GM21526 (cell line): ENCODE measurements around the gene TRIM40.

Experiments used
- ATAC-seq: cut with Tn5 transposase; IDR thresholded peaks from one replicate; pipeline ENCODE4 v1.9.1; 2021; ENCODE audit warnings: moderate library complexity; ENCODE audit not compliant: unreplicated experiment, low FRiP score

The TRIM40 gene

DNA sequence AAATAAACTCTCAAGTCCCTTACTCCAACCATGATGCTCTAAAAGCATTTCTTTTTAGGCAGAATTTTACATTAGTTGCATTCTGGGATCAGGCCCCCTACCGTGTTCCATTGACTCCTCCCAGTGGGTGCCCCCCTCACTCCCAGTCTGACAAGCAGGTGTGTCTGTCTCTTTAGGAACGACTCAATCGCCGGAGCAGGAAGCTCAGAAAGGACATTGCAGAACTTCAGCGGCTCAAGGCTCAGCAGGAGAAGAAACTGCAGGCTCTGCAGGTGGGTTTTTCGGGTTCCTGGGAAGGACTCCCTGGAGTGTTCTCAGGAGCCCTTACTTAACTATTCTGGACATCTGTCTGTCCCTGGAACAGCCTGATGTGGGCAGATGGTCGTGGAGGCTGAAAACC, 9.9 kb downstream of the TRIM40 start:
- no peak for ATAC-seq

DNA sequence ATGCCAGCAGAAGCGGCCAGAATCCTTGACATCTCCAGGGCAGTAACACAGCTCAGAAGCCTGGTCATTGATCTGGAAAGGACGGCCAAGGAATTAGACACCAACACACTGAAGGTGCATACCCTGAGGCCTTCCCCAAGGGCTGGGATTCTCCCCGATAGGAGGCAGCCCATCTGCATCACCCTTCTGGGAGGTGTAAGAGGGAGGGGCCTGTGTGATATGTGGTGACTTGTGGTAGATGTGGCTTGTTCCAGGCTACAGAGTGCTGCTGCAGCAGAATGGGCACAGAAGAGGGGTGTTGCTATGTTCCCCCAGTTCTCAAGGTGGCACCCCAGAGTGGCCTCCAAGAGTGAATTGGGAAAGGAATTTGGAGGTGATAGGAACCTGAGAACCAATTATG, 11.2 kb downstream of the TRIM40 start:
- ATAC-seq = no peak

DNA sequence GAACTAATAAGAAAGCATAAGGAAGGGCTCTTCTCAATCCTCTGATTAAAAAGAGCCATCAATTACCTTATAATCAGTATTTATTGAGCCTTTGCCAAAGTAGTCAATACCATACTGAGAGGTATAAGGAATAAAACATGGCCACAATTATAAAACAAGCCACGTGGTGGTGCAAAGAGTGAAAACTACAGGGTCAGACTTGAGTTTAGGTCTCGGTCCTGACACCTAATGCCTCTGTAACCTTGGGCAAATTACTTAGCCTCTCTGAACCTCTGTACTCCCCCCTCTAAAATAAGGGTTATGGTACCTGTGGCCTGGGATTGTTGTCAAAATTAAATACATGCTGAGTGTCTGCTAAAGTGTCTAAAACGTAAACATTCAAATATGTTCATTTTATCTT, 13.3 kb downstream of the TRIM40 start:
- no peak for ATAC-seq

GRCh38 chr6:30149858-30150550, 14.1 kb downstream of the TRIM40 start:
- ATAC-seq = no peak

DNA sequence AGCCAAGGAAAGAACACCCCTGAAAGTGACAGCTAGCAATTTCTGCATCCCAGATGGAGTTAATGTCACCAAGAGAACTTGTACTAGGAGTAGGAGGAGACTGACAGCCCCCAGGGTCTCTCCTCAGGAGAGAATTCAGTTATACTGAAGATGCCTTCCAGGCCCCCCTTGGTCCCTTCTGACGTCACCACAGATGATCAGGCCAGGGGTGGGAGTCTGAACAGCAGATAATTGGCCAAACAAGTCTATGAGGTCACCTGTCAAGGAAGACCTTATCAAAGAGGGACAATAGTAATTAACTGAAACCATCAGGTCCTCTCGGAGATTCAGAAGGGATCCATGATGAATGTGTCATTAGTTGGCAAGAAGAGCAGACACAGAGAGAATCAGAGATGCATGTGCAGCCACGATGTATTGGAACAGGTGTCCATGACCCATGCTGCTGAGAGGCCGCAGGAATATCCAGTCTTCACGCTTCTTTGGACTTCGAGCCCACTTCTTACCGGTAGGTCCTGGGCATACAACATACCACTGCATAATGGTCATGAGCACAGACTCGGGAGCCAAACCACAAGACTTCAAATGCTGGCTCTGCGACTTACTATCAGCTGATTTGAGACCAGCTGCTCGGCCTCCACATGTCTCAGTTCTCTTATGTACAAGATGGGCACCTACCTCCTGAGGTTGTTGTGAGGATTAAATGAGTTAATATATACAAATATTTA, 14.9 kb downstream of the TRIM40 start:
- no peak for ATAC-seq

- no peak for ATAC-seq
Observed at GRCh38 chr6:30151580-30151979, 15.6 kb downstream of the TRIM40 start.

GRCh38 chr6:30152016-30152673, 16.2 kb downstream of the TRIM40 start:
- no peak for ATAC-seq

DNA sequence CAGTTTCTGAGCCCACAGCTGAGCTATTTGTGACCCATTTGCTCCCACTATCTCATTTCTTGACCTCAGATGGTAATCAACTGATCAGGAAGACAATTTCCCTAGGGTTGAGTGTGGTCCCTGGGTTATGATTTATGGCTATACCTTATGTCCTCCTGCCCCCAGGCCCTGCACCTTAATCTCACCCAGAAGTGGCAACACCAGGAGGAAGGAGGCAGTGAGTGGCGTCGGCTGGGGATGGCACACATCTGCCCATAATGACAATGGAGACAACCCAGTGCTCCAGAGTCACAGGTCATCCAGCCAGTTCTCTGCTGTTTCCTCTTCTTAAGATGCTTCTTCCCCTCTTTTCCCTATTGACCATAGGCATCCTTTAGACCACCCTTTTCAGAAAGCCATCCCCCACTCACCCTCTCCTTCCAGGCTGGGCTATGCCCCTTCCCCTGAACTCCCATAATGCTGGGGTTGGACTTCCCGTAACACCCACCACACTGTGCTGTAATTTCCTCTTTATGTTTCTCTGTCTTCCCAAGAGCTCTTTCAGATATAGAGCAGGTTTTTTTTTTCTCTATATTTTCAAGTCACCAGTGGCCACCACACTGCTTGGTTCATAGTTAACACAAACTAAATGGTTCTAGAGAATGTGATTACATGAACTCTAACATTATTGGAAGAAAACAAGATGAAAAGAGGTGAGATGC, 17.1 kb downstream of the TRIM40 start:
- ATAC-seq = no peak

- no peak for ATAC-seq
Observed at GRCh38 chr6:30154061-30154460, 18.1 kb downstream of the TRIM40 start.

GRCh38 chr6:30154709-30155519, 19.0 kb downstream of the TRIM40 start:
- no peak for ATAC-seq

GRCh38 chr6:30155520-30156261, 19.8 kb downstream of the TRIM40 start:
- ATAC-seq = no peak

- ATAC-seq = no peak
Observed at GRCh38 chr6:30156262-30156599, 20.3 kb downstream of the TRIM40 start.

DNA sequence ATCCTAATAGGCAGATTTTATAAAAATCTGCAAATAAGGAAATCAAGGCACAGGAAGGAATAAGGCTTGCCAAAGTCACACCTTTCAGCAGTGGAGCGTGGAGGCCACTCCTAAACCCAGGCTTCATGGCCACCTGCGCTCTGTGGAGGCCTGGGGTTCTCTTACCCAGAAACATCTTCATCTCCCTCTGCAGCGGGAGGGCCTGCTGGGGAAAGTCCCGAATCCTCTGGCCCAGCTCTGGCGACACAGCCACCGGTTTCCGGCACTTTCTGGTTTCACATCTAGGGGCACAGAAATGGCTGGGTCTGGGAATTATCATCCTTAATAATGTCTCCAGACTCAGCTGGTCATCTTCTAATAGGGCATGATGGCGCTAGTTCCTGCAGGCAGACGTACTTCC, 20.8 kb downstream of the TRIM40 start:
- no peak for ATAC-seq

- ATAC-seq = no peak
Observed at GRCh38 chr6:30157581-30157980, 21.6 kb downstream of the TRIM40 start.

DNA sequence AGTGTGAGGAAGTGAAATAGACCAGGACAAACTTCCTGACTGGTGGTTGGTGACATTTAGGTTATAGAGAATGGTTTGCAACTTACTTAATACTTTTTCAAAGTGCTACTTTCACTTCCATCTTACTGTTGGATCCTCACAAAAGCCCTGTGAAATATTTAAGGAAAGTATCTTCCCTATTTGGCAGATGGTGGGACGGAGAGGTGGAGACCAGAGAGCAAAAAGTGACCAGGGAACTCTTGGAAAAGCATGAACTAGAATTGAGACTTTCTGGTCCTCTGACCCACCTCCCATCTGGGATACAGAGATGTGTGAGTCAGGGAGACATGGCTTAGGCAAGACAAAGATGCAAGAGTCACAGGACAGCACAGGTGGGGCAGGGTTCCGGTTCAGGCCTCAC, 22.1 kb downstream of the TRIM40 start:
- no peak for ATAC-seq

GRCh38 chr6:30158475-30159040, 22.6 kb downstream of the TRIM40 start:
- no peak for ATAC-seq

- no peak for ATAC-seq
Observed at GRCh38 chr6:30160008-30160784, 24.3 kb downstream of the TRIM40 start.

DNA sequence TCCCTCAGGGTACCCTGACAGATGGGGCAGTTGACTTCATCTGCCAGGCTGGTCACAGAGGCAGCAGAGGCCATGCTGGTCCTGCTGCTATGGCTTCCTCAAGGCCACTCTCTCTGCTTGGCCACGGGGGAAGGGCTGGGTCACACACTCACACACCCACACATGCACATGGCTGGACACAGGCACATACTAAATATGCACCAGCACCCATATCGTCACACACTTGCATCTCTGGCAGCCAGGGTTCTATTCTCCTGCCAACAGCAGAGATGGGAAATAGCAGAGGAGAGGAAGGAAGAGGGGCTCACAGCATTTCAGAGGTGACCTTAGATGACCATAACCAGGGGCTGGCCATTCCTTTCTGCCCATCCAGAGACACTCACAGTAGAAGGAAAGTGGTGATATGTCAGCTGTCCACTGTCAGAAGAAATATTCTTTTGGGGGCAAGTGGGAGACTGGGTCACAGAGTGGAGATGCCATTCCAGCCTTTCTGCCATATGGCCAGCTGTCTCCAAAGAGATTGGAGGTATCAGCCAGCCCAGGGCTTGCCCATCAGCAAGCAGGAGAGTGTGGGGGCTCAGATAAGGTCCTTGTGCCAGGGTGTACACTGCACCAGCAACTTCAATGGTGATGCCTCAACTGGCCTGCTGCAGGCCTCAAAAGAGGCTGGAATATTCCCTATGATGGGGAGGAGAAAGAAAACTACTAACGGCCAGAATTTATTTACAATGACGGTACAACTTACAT, 25.0 kb downstream of the TRIM40 start, which contains the start of gene TRIM10:
Gene TRIM10 (minus strand): TSS at position 427 of the 747 bp plus-strand sequence. CDS start 353 bp downstream, at position 74.
- ATAC-seq = no peak
